Upper lobe of left lung (tissue), 4 donors: ENCODE measurements around the gene CDKN1C.

Source experiments
- CTCF ChIP-seq, 6 experiments: fragments of 450-650 bp in 4 of 6; fragments of 200-600 bp in 2 of 6; sonication (generic) in 2 of 6; IDR thresholded peaks; one replicate each; pipeline ENCODE4 v1.5.1; 2016 to 2019; ENCODE audit warnings: antibody characterized with exemption in 6 of 6
- POLR2A ChIP-seq, 4 donors: fragments of 450-650 bp; IDR thresholded peaks; one replicate each; pipeline ENCODE4 v1.5.1; 2016 to 2017; ENCODE audit warnings: antibody characterized with exemption in 4 of 4, mild to moderate bottlenecking in 2 of 4

GRCh38 chr11:2836315-2837095 lies 49.1 kb downstream of the CDKN1C start:
- no peak for TF ChIP-seq POLR2A (IDR thresholded peaks at IDR 0.05)
- TF ChIP-seq CTCF (IDR thresholded peaks at IDR 0.05): no peak
